ENCODE measurements around the gene EEF1G. TPM values are rescaled to one million over a fixed set of nuclear protein-coding genes. Genes with fewer than 3 reads are reported as not detected.

Gene EEF1G
- total RNA-seq, 2 experiments from 2014 or later, result 1,778 to 2,328 TPM

DNA sequence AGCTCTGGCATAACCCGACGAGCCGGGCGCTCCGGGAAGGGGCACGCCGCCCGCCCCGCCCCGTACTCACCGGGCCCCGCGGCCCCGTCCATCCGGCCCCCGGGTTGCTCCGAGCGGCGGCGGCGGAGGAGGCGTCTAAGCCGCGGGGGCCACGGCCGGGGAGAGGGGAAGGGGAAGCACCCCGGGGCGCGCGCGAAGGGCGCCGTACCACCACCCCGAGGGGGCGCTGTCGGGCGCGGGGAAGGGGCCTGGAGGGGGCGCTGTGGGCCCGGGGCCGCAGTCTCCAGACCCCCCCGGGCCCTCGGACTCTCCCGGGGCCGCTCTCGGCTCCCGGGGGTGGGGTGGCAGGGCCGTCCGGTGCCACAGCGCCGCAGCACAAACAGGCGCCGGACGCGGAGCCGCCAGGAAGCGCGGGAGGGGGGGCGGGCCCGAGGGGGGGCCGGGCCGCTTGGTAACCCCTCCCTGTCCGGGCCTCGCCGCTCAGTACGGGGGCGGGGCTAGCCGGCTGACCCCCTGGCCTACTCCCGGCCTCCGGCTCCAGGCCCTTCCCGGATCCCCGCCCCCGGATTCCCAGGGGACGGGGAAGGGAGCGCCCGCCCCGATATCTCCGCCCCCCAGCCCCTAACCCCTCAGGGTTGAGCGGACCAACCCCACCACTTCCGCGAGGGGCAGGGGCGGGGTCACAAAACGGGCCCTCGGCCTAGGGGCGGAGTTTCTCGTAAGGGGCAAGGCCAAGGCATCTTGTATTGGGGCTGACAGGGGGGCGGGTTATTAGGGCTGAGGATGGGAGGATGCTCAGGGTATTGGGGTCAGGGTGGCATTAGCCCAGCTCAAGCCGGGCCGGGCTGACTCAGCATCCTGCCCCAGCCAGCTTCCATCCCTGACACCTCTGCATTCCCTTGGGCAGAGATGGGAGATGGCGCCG, 38.9 kb upstream of the EEF1G start, which contains the start of the genes EML3 and ROM1:
TSS of gene EML3 (minus strand) at position 410 of the 925 bp plus-strand sequence. CDS start at position 92, 318 bp downstream.
TSS of gene ROM1 (plus strand) at position 892 of the 925 bp plus-strand sequence. CDS start at position 917, 25 bp downstream.
- H3K9me2 ChIP-seq (ENCODE audit: insufficient read depth, low read length), result no peaks in the 10 kb centered on the region
- peaks cover 5% of the 10 kb centered on the region; the same call in 1 of the 2 replicates for H3K79me2 ChIP-seq (ENCODE audit: insufficient read depth, low read depth, low read length)
- CTCF ChIA-PET (ENCODE audit: unreplicated experiment), result interaction anchor here (1.1 kb wide), 1 partner anchor 21 kb away, joined by 3 read pairs; no protein-coding TSS in a partner anchor
- no TSS peak for BruUV-seq (replicated peaks)
- peak within 1 kb of the TSS; percentile 61 for H3K27ac ChIP-seq (ENCODE audit: low read depth, low read length, poor library complexity, severe bottlenecking)
- TF ChIP-seq, protein P1, sequence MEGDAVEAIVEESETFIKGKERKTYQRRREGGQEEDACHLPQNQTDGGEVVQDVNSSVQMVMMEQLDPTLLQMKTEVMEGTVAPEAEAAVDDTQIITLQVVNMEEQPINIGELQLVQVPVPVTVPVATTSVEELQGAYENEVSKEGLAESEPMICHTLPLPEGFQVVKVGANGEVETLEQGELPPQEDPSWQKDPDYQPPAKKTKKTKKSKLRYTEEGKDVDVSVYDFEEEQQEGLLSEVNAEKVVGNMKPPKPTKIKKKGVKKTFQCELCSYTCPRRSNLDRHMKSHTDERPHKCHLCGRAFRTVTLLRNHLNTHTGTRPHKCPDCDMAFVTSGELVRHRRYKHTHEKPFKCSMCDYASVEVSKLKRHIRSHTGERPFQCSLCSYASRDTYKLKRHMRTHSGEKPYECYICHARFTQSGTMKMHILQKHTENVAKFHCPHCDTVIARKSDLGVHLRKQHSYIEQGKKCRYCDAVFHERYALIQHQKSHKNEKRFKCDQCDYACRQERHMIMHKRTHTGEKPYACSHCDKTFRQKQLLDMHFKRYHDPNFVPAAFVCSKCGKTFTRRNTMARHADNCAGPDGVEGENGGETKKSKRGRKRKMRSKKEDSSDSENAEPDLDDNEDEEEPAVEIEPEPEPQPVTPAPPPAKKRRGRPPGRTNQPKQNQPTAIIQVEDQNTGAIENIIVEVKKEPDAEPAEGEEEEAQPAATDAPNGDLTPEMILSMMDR (conservative IDR thresholded peaks at IDR 0.05; ENCODE audit: low read length), result peak; percentile 94
- TF ChIP-seq EZH2phosphoT487 (IDR thresholded peaks at IDR 0.05; ENCODE audit: borderline replicate concordance, low read depth, low read length), result no peak
- H3K4me1 ChIP-seq (ENCODE audit: insufficient read depth, low read length, poor library complexity, severe bottlenecking), result peaks cover 27% of the 10 kb centered on the region
- intact Hi-C loops (cut with micrococcal nuclease; ENCODE audit: unreplicated experiment), result loop anchor here (2.0 kb wide), 1 partner anchor 52 kb away; the partner anchor contains the start of genes C11orf98 and CSKMT
- peak within 1 kb of the TSS; percentile 71 for H3K4me3 ChIP-seq (ENCODE audit: low read depth, low read length, poor library complexity, severe bottlenecking)
- peak; percentile 92 for DNase-seq (ENCODE audit: low spot score)
- POLR2A ChIA-PET, result interaction anchor here (0.6 to 1.2 kb wide), 5 partner anchors 11 to 187 kb away, joined by 3 to 9 read pairs (median 3); partner anchors contain the start of gene MTA2
- H3K9me3 ChIP-seq (ENCODE audit: low read length), result no peaks in the 10 kb centered on the region
- H2AFZ ChIP-seq (ENCODE audit: low read length), result peak within 1 kb of the TSS; percentile 12; the same call in 1 of the 2 replicates
- H4K20me1 ChIP-seq (ENCODE audit: insufficient read depth, low read length), result no peaks in the 10 kb centered on the region
- H3K4me2 ChIP-seq (ENCODE audit: low read length), result peak within 1 kb of the TSS; percentile 86
- H3K36me3 ChIP-seq (ENCODE audit: insufficient read depth, low read length), result peaks cover 22% of the 10 kb centered on the region; the same call in 1 of the 2 replicates

DNA sequence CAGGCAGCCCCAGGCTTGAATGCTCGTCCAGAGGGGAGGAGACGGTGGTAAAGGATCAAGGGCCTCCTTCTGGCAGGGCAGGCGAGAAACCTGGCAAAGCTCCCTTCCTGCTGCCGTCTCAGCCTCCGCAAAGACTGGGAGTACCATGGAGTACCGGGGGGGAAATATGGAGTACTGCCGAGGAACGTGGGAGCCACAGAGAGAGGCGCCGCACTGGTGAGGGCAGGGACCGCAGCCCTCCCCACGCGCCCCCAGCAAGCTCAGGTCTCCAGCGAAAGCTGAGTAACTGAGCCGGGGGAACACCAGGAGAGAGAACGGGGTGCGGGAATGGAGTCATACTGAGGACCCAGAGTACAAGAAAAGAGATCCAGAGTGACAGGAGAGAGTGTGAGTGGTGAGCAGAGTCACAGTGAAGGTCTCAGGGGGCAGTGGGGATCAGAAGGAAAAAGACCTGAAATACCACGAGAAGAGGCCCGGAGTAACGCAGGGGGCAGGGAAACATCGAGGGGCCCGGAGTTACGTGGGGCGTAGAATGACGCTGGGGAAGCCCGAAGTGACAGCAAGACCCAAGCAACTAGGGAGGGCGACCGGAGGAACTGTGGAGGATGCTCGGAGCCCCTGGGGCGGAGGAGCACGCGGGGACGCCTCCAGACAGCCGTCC, 38.1 kb upstream of the EEF1G start:
- Histone ChIP-seq H3K4me1 (ENCODE audit: insufficient read depth, low read length, poor library complexity, severe bottlenecking) (peaks cover 35% of the 10 kb centered on the region), H4K20me1 (ENCODE audit: insufficient read depth, low read length) (no peaks in the 10 kb centered on the region), H3K79me2 (ENCODE audit: insufficient read depth, low read depth, low read length) (peaks cover 5% of the 10 kb centered on the region; the same call in 1 of the 2 replicates), H3K36me3 (ENCODE audit: insufficient read depth, low read length) (peaks cover 18% of the 10 kb centered on the region), H2AFZ (ENCODE audit: low read length) (peak overlapping the region; percentile 12; the same call in 1 of the 2 replicates), H3K4me3 (ENCODE audit: low read depth, low read length, poor library complexity, severe bottlenecking) (peak overlapping the region; percentile 71), H3K9me3 (ENCODE audit: low read length) (no peaks in the 10 kb centered on the region), H3K9me2 (ENCODE audit: insufficient read depth, low read length) (no peaks in the 10 kb centered on the region), H3K27ac (ENCODE audit: low read depth, low read length, poor library complexity, severe bottlenecking) (peak overlapping the region; percentile 61), H3K4me2 (ENCODE audit: low read length) (peak overlapping the region; percentile 86)
- TF ChIP-seq, protein P1 (conservative IDR thresholded peaks at IDR 0.05; ENCODE audit: low read length), result no peak
- TF ChIP-seq EZH2phosphoT487 (IDR thresholded peaks at IDR 0.05; ENCODE audit: borderline replicate concordance, low read depth, low read length), result no peak
- POLR2A ChIA-PET, result interaction anchor here (0.5 to 1.2 kb wide), 7 partner anchors 10 to 1175 kb away, joined by 3 to 9 read pairs (median 3); partner anchors contain the start of genes B3GAT3 and MTA2
- CTCF ChIA-PET (ENCODE audit: unreplicated experiment), result interaction anchor here (1.0 to 1.1 kb wide), 2 partner anchors 10 to 20 kb away, joined by 3 to 4 read pairs; partner anchors contain the start of gene MTA2
- DNase-seq (ENCODE audit: low spot score), result peak; percentile 26
- no TSS peak for BruUV-seq (replicated peaks)
- intact Hi-C loops (cut with micrococcal nuclease; ENCODE audit: unreplicated experiment), result loop anchor here (2.0 kb wide), 1 partner anchor 53 kb away; the partner anchor contains the start of genes C11orf98 and CSKMT

Measured in OCI-LY7 (cell line).